ENCODE results near the gene SDC3. TPM values are rescaled to one million over a fixed set of nuclear protein-coding genes. Genes with fewer than 3 reads are reported as not detected.

SDC3 gene
- total and polyA plus RNA-seq, 2 of the 8 experiments (the other 6 are each of a cell fraction or from before 2014, with no cell fraction given), result 7.0 to 27.0 TPM

- H3K4me3 ChIP-seq (ENCODE audit: extremely low read depth in 1 of 4, insufficient read depth in 2 of 4, low read depth in 3 of 4, low read length in 4 of 4), result peak overlapping the region in 2 of 4 experiments; percentile 50 to 76; a peak in 3 of 8 replicates
- TF ChIP-seq CHD2 (IDR thresholded peaks at IDR 0.05; ENCODE audit: low read length) (no peak), GABPA (IDR thresholded peaks at IDR 0.05; ENCODE audit: borderline replicate concordance, insufficient read depth, low read length) (no peak), ATF2 (IDR thresholded peaks at IDR 0.05; ENCODE audit: low read length) (no peak), CTBP2 (IDR thresholded peaks at IDR 0.05; ENCODE audit: borderline replicate concordance, insufficient read depth, insufficient read length, low read length) (no peak), KDM4A (IDR thresholded peaks at IDR 0.05; ENCODE audit: low read depth, low read length, severe bottlenecking) (no peak), RBBP5 (IDR thresholded peaks at IDR 0.05; ENCODE audit: borderline replicate concordance, low read depth, low read length) (no peak), EP300 (IDR thresholded peaks at IDR 0.05; ENCODE audit: borderline replicate concordance in 1 of 2, low read depth in 2 of 2, low read length in 2 of 2) (no peak)
- H3K18ac ChIP-seq (ENCODE audit: extremely low read depth, low read length), result no peak overlapping the region
- H2AFZ ChIP-seq (ENCODE audit: low read length), result no peak overlapping the region
- no peak overlapping the region for H4K8ac ChIP-seq (ENCODE audit: extremely low read depth, insufficient read depth, low read length)
- H2BK20ac ChIP-seq (ENCODE audit: low read length), result no peak overlapping the region
- no peak overlapping the region for H3K27ac ChIP-seq (ENCODE audit: low read depth, low read length)
- H2BK12ac ChIP-seq (ENCODE audit: low read depth, low read length), result no peak overlapping the region
- no CpG with 5 or more reads among the region's 69 CpGs for WGBS, 2 experiments (ENCODE audit: extremely low coverage in 1 of 2, insufficient coverage in 1 of 2, insufficient read length in 1 of 2, insufficient replicate concordance in 2 of 2, low coverage in 1 of 2, low lambda C conversion rate in 2 of 2, missing lambda C conversion rate in 1 of 2)
- H3K4me2 ChIP-seq (ENCODE audit: insufficient read depth in 1 of 2, low read depth in 2 of 2, low read length in 2 of 2), result peak overlapping the region in 1 of 2 experiments; percentile 77; a peak in 1 of 4 replicates
- H3K23me2 ChIP-seq (ENCODE audit: low read depth, low read length), result peaks cover 7% of the 10 kb centered on the region; the same call in 1 of the 2 replicates
- peaks cover 13 to 16% of the 10 kb centered on the region in 2 experiments for H4K20me1 ChIP-seq (replicated peaks in 1 of 2; ENCODE audit: control insufficient read depth in 1 of 2, insufficient read depth in 2 of 2, low read length in 2 of 2)
- no peak overlapping the region for H2BK15ac ChIP-seq (ENCODE audit: low read length)
- POLR2A ChIA-PET (ENCODE audit: partially characterized antibody), result interaction anchor here (0.5 to 1.5 kb wide), 2 partner anchors 104 to 563 kb away, joined by 3 to 10 read pairs; no protein-coding TSS in a partner anchor
- peaks cover 4% of the 10 kb centered on the region for H3K79me1 ChIP-seq (ENCODE audit: low read depth, low read length)
- H3K27me3 ChIP-seq (replicated peaks in 1 of 4; ENCODE audit: control insufficient read depth in 3 of 4, extremely low read depth in 1 of 4, insufficient read depth in 3 of 4, low read length in 3 of 4), result peaks cover 0 to 20% (median 12%) of the 10 kb centered on the region in 4 experiments; a peak in 4 of 7 replicates
- H3K9ac ChIP-seq (replicated peaks in 1 of 4; ENCODE audit: extremely low read depth in 1 of 4, low read depth in 3 of 4, low read length in 3 of 4), result peak overlapping the region in 1 of 4 experiments; percentile 43; a peak in 1 of 7 replicates
- peaks cover 0 to 5% of the 10 kb centered on the region in 2 experiments; a peak in 1 of 4 replicates for H3K79me2 ChIP-seq (ENCODE audit: control insufficient read depth in 1 of 2, insufficient read depth in 2 of 2, low read length in 2 of 2)
- DNase-seq (ENCODE audit: low read depth in 1 of 2, low spot score in 2 of 2) (no peak), FAIRE-seq (no peak)
- no peak overlapping the region for H2AK5ac ChIP-seq (ENCODE audit: low read depth, low read length)
- no peak overlapping the region for H2BK5ac ChIP-seq (ENCODE audit: low read depth, low read length)
- no peak overlapping the region for H3K4ac ChIP-seq (replicated peaks; ENCODE audit: insufficient read length, low read depth, low read length)
- H3K9me3 ChIP-seq (ENCODE audit: insufficient read depth in 2 of 2, low read depth in 1 of 2, low read length in 1 of 2), result no peaks in the 10 kb centered on the region
- CTCF ChIA-PET (ENCODE audit: partially characterized antibody), result interaction anchor here (4.5 to 27.2 kb wide), 2 partner anchors 112 to 188 kb away, joined by 63 to 1519 read pairs; no protein-coding TSS in a partner anchor
- H3K56ac ChIP-seq (replicated peaks; ENCODE audit: insufficient read length, low read depth, low read length), result no peak overlapping the region
- no peak overlapping the region for H4K5ac ChIP-seq (ENCODE audit: insufficient read length, low read depth, low read length)
- H4K91ac ChIP-seq (replicated peaks; ENCODE audit: insufficient read length, low read length), result no peak overlapping the region
- no peak overlapping the region for H2BK120ac ChIP-seq (replicated peaks; ENCODE audit: low read depth, low read length)
- no peak overlapping the region for H3K14ac ChIP-seq (ENCODE audit: insufficient read length)
- no peak overlapping the region for H3K23ac ChIP-seq (ENCODE audit: insufficient read length)
- no peaks in the 10 kb centered on the region for H3K36me3 ChIP-seq (ENCODE audit: control insufficient read depth in 2 of 4, insufficient read depth in 4 of 4, low read length in 3 of 4)
- H3K4me1 ChIP-seq (replicated peaks in 1 of 4; ENCODE audit: control insufficient read depth in 3 of 4, insufficient read depth in 4 of 4, low read length in 3 of 4), result peaks cover 3 to 37% (median 22%) of the 10 kb centered on the region in 4 experiments
These were observed 252 bp downstream of the SDC3 start for GRCh38 chr1:30908316-30908695.
